Amygdala (tissue), 56 donors: ENCODE results near the gene C1orf116.
A peak's percentile ranks its signal among the peaks of the same experiment; 100 is the strongest.
"Not testable (repeated sequence)": the region's sequence is repeated elsewhere in the genome, so short reads cannot be mapped to it uniquely, and the experiment has no call there.

ENCODE experiments used
- DNase-seq, 56 donors: peaks; one replicate each; lab custom pipeline; 2025; lab: John Stamatoyannopoulos, UW

C1orf116 gene

DNA sequence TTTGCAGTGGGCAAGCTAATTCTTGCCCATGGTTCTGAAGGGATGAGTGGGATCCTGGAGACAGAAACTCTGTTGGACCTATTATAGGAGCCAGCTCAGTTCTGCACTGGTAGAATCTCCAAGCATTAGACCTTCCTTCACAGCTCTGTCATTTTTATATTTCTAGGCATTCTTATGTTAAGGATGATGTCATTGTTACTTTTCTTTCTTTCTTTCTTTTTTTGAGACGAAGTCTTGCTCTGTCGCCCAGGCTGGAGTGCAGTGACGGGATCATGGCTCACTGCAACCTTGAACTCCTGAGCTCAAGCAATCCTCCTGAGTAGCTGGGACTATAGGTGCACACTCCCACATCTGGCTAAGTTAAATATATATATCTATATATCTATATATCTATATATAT is 28.0 kb upstream of the C1orf116 start:
- DNase-seq = no peak

DNA sequence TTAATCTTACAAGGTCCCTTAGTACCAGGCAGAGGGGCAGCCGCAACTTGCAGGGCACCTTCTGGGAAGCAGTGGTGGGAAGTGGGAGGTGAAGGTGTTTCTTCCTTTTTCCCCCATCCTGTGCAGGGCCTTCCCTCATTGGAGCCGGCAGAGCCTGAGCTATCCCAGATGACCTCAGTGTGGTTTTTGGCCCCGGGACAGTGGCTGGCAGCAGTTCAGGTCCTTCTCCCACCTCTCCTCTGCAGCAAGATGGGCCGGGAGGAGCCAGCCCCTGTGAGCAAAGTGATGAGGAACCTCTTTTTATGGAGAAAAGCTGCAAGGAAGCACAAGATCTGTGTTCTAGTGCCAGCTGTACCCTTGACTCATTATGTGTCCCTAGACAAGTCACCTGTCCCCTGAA is 27.3 kb upstream of the C1orf116 start:
- DNase-seq = no peak

DNA sequence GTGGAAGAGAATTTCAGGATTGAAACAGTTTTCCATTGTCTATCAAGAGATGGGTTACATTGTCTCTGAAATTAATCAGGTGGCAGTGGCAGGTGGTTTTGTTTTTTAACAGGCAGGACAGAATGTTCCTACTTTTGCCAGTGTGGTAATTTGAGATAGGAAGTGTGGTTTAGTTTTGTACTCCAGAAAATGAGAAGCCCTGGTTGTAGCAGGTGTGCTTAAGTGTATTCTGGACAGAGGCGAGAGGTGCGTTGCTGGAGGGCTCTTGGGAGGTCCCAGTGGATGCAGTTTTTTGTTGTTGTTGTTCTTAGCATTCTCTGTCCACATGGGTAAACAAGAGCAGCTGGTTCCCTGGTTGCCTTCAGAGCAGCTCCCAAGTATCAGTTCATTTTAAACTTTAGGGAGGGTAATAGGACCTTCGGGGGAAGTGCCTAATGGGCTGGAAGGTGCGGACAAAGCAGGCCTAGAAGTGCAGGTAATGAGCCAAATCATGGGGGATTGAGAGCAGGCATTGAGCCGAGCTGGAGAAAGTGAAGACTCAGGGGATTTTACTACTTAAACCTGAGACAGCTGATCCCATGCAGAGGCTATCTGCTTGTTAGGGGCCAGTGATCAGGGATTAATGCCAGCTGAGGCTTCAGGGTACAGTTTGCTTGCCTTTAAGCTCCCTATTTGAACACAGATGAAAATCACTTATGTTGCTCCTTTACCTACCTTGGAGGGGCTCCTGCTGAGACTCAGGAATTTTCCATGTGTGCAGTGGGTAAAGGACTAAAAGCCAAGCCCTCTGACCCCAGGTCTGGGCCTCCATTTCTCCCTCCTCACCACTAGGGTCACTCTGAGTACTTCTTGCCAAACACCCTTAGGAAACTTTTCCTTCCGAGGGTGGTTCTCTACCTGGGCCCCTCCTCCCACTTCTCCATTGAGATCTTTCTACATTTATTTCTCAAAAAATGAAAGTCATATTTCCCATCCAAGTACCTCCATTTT is 26.6 kb upstream of the C1orf116 start:
- no peak for DNase-seq

DNA sequence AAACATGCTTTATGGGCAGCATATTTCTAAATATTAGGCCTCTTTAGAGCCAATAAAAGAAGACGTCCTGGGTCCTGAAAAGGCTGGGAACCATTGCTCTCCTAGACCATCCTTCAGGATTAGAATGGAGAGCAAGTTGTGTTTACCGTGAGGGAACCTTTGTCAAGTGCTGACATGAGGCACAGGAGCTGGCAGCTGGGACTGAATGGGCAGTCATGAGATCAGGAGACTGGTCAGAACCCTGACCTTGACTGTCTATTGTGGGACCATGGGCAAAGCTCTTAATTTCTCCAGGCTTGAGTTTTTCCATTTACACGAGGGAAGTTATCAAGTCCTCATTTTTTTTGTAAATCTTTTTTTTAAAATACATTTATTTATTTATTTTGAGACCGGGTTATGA is 25.7 kb upstream of the C1orf116 start:
- DNase-seq = no peak

DNA sequence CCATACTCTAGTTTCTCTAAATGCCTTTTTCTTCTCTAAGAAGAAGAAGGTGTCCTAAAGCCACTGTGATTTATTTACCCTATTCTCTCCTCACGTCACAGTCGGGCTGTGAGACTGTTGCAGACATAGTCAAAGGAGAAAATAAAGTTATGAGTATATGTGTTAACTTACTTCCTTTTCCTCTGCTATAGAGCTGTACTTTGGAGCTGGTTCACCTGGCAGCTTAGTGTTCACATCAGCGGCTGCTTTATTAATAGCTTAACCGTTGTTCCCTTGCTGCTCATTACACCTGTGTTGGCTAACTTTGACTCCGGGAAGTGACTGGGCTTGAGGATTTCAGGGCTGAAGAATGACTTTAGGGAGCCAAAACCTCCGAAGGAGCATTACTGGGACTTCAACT is 24.1 kb upstream of the C1orf116 start:
- no peak for DNase-seq

DNA sequence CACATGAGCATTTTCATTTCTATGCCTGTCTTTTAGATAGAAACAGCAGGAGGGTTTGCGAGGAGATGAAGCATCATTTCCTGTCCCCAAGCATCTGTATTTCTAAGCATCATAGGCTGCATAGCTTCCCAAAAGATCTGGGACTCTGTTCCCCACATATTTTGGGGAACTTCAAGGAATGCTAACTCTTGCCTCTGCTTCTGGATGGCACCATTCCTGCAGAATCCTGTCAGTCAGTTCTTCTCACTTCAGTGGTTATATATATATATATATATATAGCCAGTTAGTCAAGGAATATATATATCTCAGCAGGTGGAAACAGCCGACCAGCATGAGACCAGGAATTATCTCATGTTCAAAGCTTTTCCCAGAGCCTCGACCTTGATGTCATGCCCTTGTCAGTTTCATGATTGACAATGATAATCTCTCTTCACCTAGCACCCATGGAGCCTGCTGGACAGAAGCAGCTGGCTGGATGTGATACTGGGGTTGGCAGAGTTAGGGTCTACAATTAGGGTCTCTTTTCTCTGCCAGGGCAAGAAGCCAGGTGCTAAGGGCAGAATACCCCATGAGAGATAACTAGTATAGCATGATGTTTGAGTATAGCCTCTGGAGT is 22.9 kb upstream of the C1orf116 start:
- DNase-seq = no peak

DNA sequence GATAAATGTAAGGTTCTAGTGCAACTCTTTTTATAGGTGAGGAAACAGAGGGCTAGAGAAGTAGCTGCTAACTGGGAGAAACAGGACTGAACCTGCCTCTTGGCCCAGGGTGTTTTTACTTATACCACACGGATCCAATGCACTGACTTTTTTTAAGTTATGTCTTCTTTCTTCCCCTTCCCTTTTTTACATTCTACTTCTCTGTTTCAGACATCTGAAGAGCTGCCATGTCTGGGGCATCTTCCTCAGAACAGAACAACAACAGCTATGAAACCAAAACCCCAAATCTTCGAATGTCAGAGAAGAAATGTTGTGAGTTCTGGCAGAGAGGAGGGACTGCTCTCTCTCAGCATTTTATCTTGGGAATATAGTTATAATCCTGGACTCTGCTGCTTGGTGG is 21.9 kb upstream of the C1orf116 start:
- no peak for DNase-seq

DNA sequence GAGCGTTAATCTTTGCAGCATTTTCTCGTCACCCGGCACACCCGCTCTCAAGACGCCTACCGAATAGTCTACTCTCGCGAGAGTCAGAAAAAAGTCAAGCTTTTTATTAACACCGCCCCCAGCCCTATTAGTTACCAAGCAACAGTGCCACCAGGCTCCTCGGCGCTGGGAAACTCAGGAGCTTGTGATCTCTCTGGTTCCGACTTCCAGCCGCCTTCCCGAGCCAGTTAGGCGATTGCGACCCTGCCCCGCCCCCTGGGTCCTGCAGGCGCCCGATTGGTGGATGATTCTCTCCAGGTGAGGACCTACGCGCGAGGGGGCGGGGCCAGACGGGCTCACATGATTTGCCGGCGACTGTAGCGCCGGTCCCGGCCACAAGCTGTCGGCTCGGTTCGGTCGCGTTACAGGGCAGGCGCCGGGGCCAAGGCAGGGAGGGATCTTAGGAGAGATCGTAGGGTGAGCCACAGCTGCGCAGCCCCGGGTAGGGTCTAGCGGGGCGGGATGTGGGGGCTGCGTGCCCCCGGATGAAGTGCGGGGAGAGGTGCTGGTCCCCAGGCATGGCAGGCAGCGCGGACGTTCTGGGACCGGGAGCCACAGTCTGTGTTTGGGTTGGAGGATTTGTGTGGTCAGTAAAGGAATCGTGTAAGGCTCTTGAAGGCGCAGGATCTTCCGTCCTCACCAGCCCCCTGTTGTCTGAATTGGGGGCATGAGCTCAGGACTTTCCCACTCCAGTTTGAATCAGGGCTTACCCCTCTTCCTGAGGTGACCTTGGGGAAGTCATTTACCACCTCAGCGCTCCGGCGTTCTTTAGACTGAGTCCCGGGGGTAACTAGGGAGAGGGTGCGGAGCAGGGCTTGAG is 20.6 kb upstream of the C1orf116 start, which contains the start of gene PFKFB2:
PFKFB2 (plus strand) TSS at position 365 of the 859 bp plus-strand sequence. CDS start 1,443 bp downstream, outside the sequence.
- peak; percentile 54 to 99 (median 94) for DNase-seq

DNA sequence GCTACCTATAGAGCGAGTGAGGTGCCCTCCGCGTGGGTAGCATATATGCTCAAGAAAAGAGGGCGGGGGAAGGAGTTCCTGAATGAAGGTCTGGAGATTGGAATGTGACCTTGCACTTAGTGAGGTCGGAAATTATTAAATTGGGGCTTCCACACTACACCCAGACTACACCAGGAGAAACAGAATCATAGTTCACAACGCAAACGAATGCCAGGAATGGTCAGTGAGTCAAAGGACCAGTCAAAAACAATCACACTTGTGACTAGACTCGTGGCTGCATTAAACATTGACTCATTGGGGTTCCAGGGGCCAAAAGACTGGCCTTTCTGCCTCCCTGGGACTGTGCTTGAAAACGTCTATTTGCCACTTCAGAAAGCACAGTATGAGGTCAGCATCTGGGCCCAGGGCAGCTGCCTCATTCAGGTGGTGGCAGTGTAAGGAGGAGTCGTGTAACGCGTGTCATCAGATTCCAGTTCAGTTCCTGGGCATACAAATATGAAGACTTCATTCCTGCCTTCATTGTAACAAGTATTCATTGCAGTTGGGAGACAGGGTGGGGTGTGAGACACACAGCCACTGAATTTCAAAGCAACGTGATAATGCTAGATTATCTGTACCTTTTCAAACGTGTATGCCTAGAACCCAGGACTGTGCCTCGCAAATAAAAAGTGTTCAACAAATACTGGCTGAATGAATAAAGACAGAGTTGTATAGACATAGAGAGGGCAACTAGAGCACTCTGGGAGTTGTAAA is 18.8 kb upstream of the C1orf116 start, which contains the start of gene YOD1:
YOD1 (minus strand) TSS at position 18 of the 753 bp plus-strand sequence. CDS start 178 bp downstream, outside the sequence.
- peak in 10 of 56 donors; percentile 4 to 75 (median 39) for DNase-seq

DNA sequence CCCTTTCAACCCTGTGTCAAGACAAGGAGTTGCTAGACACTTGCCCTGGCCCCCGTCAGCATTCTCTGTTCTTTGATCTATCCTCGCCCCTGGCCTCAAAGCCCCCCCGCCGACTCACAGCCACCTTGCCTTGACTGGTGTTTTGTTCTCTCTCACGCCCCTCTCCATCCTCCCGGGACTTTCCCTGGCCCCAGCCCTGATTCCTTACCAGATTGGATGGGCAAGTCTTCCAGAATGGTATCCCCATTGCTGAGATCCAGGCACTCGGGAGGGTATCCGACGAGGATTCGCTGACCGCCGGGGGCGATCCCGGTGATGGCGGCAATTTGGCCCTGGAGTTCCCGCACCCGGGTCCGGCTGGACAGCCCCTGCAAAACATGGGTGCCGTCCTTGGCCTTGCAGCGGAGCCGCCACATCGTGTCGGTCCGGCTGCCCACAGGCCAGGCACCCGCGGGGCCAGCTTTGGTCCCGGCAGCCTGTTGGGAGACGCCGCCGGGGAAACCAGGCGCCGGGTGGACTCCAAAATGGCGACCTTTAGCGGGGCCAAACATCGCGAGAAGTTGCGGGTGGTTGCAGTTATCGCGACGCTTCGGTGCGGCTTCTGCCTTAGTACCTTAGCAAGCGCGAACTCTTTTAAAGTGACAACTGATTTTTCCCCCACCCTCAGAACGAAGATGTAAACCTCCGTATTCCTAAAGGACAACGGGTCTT is 18.1 kb upstream of the C1orf116 start:
- peak in 54 of 56 donors; percentile 34 to 89 (median 75) for DNase-seq

DNA sequence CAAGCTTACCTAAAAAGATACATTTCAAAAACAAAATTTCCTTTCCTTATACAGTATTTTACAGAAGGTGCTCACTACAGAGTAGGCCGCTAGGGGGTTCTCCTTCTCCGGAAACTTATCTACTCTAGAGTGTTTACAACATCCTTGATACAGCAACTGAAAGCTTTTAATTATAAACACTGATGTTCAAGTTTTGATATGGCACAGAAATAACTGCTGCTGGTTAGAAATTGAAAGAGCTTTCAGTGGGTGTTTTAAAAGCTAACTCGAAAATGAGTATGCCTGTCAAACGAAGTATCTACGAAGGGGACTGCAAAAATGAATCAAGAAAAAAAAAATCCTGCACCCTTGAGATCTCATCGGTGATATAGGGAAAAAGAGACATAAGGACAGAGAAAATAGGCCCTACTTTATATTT is 17.4 kb upstream of the C1orf116 start:
- DNase-seq = peak in 15 of 56 donors; percentile 3 to 69 (median 35)

DNA sequence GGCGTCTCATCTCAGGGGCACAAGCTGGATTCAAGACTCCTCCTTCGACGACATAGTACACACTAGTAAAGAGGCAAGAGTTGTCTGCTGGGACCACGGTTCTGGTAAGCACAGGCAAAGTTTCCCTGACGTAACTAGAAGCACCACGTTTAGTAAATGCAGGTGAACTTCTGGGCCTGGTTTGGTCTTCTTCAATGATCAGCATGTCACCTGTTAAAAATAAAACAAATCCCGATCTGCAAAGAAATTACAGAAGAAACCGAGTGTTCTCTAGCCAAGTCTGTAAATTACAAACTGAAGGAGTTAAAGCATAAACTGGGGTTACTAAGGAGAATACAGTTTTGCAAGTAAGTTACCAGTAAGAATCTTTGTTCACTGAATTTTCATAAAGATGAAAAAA is 17.0 kb upstream of the C1orf116 start:
- DNase-seq = no peak

DNA sequence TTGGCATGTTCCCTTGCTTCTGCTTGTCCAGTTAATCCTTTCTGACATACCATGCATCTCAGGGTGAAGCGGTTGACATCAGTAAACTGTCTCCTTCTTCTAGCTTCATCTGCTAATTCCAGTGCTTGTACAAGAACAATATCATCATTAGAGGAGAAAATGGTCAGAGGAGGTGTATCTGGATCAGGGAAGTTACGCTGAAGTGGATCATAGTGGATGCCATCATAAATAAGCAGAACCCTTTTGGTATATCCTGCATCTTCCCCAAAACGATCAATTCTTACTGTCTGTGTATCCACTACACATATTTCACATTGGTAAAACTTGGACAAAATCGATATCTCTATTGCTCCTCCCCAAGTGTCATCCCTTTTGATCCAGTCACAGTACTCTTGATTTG is 16.5 kb upstream of the C1orf116 start:
- no peak for DNase-seq

DNA sequence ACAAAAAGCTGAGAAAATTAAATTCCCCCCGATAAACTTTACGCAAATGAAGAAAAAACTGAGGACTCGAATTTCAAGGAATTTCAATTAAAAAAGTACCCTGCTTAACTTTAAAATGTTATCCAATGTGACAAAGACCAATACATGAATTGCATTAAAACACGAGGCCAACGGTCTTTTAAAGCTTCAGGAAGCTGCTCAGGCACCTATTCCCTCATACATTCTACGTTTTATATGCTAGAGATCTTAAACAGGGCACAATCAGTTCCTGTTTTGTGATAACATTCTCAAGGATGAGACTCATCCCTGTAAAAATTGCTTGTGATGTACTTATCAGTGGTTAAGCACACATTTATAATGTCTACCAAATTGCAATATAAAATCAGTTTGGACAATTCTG is 15.5 kb upstream of the C1orf116 start:
- no peak for DNase-seq

DNA sequence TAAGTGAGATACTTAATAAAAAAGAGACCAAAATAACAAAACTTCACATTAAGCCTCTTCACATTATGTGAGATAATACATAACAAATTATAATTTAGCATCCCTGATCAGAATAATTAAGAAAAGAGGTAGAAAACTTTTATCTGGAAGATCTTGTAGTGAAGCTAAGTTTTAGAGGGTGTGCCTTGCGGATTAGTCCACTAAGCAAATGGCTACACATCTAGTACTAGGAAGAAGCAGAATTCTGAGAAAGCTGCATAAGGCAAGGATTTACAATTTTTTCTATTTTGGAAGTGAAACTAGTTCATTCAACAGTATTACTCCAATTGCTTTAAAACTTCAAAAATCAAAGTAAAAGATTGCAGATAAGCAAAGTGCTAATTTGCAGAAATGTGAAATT is 14.9 kb upstream of the C1orf116 start:
- DNase-seq = no peak

DNA sequence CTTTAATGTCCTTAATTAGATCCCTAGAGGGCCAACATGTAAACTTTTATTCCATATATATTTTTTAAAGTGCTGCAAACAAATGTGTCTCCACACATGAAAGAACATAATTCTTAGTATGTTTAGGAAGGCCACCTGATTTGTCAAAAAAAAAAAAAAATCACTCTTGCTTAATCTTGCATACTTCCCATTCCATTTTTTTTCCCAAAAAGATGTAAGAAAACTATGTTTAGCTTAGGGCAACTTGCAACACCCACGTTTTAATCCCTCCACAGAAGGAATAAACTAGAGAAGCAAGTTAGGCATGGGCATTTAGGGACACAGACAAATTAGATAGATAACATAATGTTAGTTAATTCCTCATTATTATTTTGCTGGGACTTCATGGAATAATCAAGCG is 12.9 kb upstream of the C1orf116 start:
- no peak for DNase-seq

DNA sequence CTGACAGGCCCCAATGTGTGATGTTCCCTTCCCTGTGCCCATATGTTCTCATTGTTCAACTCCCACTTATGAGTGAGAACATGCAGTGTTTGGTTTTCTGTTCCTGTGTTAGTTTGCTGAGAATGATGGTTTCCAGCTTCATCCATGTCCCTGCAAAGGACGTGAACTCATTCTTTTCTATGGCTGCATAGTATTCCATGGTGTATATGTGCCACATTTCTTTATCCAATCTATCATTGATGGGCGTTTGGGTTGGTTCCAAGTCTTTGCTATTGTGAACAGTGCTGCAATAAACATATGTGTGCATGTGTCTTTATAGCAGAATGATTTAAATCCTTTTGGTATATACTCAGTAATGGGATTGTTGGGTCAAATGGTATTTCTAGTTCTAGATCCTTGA is 8.8 kb upstream of the C1orf116 start:
- DNase-seq = not testable (repeated sequence)

DNA sequence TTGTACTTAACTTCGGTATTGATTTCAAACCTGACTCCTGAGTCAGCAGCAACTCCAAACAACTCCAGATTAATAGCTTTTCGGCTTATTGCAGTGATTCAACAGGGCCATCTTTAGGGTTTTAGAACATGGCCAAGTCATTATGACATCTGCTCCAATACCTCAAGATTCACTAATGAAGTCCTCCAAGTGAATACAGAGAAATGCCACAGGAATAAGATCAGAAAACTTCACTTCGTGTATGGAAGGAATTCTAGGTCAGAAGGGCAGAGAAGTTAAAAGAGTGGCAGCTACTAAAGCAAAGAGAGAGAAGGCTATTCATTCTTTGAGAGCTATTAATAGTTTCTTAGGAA is 7.6 kb upstream of the C1orf116 start:
- DNase-seq = no peak
